ENCODE results near the gene TUT4. TPM values are rescaled to one million over a fixed set of nuclear protein-coding genes. Genes with fewer than 3 reads are reported as not detected.

TUT4 gene
- total and polyA plus RNA-seq, 2 donors (not counting 3 experiments of a cell fraction or from before 2014, with no cell fraction given), result 24.7 to 41.2 TPM

GRCh38 chr1:52546852-52547251 is 6.0 kb downstream of the TUT4 start:
- intact Hi-C loops (cut with micrococcal nuclease) (no loop called here), dilution Hi-C loops (cut with MboI; ENCODE audit: extremely low pct_ligation_motif_present, low sequenced_read_pairs) (no loop called here)
- Histone ChIP-seq H3K79me2 (ENCODE audit: control insufficient read depth, insufficient read depth, low read length) (peaks cover 55% of the 10 kb centered on the region), H3K9me1 (replicated peaks; ENCODE audit: control insufficient read depth, extremely low read depth, insufficient read depth, low read length) (no peaks in the 10 kb centered on the region), H3K9me3 (replicated peaks; ENCODE audit: control insufficient read depth, insufficient read depth, low read length) (no peaks in the 10 kb centered on the region), H2AFZ (ENCODE audit: low read depth, low read length) (no peak overlapping the region), H3K4me3 (replicated peaks in 1 of 3; ENCODE audit: insufficient read depth in 1 of 3, low read depth in 1 of 3, low read length in 3 of 3) (no peak overlapping the region), H3K36me3 (ENCODE audit: control insufficient read depth in 2 of 2, extremely low read depth in 1 of 2, insufficient read depth in 2 of 2, low read length in 2 of 2) (no peaks in the 10 kb centered on the region), H4K20me1 (replicated peaks; ENCODE audit: control insufficient read depth, extremely low read depth, insufficient read depth, low read length) (peaks cover 2% of the 10 kb centered on the region), H3K27me3 (ENCODE audit: control insufficient read depth in 2 of 2, insufficient read depth in 2 of 2, low read length in 2 of 2) (no peaks in the 10 kb centered on the region), H3K9ac (replicated peaks; ENCODE audit: extremely low read depth, insufficient read depth, low read length) (no peak overlapping the region), H3K4me2 (ENCODE audit: insufficient read depth, low read length) (no peak overlapping the region), H3K27ac (ENCODE audit: insufficient read depth, low read depth, low read length) (no peak overlapping the region), H3K4me1 (ENCODE audit: control insufficient read depth, extremely low read depth, insufficient read depth, low read length) (peaks cover 4% of the 10 kb centered on the region)
- CTCF ChIA-PET, result no interaction called here
- DNase-seq (ENCODE audit: low read depth, low spot score), result no peak
- BruUV-seq (replicated peaks), result no TSS peak
- POLR2A ChIA-PET, result no interaction called here
- no peak for FAIRE-seq
- TF ChIP-seq GATA2 (IDR thresholded peaks at IDR 0.05; ENCODE audit: insufficient read depth, insufficient read length, low read depth, low read length), result no peak
- no peak for TF ChIP-seq MAX (IDR thresholded peaks at IDR 0.05; ENCODE audit: insufficient read depth, insufficient read length)
- TF ChIP-seq POLR2A (IDR thresholded peaks at IDR 0.05; ENCODE audit: low read depth, low read length), result no peak
- TF ChIP-seq MYC (IDR thresholded peaks at IDR 0.05; ENCODE audit: low read depth, low read length), result no peak
- no peak for TF ChIP-seq EZH2 (IDR thresholded peaks at IDR 0.05; ENCODE audit: borderline replicate concordance, low read depth, low read length, severe bottlenecking)
- no peak for TF ChIP-seq FOS (IDR thresholded peaks at IDR 0.05; ENCODE audit: borderline replicate concordance, insufficient read depth, low read length)
- no peak for TF ChIP-seq JUN (IDR thresholded peaks at IDR 0.05; ENCODE audit: borderline replicate concordance, insufficient read depth, insufficient read length, low read depth)
- no peak for TF ChIP-seq CTCF (IDR thresholded peaks at IDR 0.05; ENCODE audit: extremely low read depth in 1 of 2, insufficient read depth in 1 of 2, low read depth in 1 of 2, low read length in 2 of 2)
- no peak for TF ChIP-seq POLR2AphosphoS5 (IDR thresholded peaks at IDR 0.05; ENCODE audit: insufficient read depth, low read depth, low read length)

Measured in endothelial cell of umbilical vein (primary cell).